AML-193 (cell line): ENCODE results near the gene P4HA2.

Source experiments
- DNase-seq, 2 experiments: peaks; one replicate each; lab custom pipeline; 2025; lab: John Stamatoyannopoulos, UW

P4HA2 gene

GRCh38 chr5:132223861-132224260 lies 3.8 kb downstream of the P4HA2 start:
- no peak for DNase-seq

GRCh38 chr5:132222649-132223038 lies 5.0 kb downstream of the P4HA2 start:
- DNase-seq = no peak

- no peak for DNase-seq
These were observed 5.6 kb downstream of the P4HA2 start for GRCh38 chr5:132221781-132222648.

- DNase-seq = no peak
These were observed 7.2 kb downstream of the P4HA2 start for GRCh38 chr5:132220491-132220890.

- no peak for DNase-seq
These were observed 7.7 kb downstream of the P4HA2 start for GRCh38 chr5:132219981-132220380.

- no peak for DNase-seq
These were observed 8.2 kb downstream of the P4HA2 start for GRCh38 chr5:132219289-132219970.

- no peak for DNase-seq
These were observed 9.3 kb downstream of the P4HA2 start for GRCh38 chr5:132218321-132218720.

- DNase-seq = no peak
These were observed 12.3 kb downstream of the P4HA2 start for GRCh38 chr5:132215329-132215728.

GRCh38 chr5:132214491-132214890 lies 13.2 kb downstream of the P4HA2 start:
- no peak for DNase-seq

- DNase-seq = no peak
These were observed 14.0 kb downstream of the P4HA2 start for GRCh38 chr5:132213666-132214065.

- no peak for DNase-seq
These were observed 15.9 kb downstream of the P4HA2 start for GRCh38 chr5:132211787-132212186.

- DNase-seq = no peak
These were observed 16.7 kb downstream of the P4HA2 start for GRCh38 chr5:132210944-132211343.

- DNase-seq = no peak
These were observed 17.6 kb downstream of the P4HA2 start for GRCh38 chr5:132209901-132210545.

- no peak for DNase-seq
These were observed 18.5 kb downstream of the P4HA2 start for GRCh38 chr5:132209131-132209530.

GRCh38 chr5:132207778-132208177 lies 19.9 kb downstream of the P4HA2 start:
- no peak for DNase-seq

- no peak for DNase-seq
These were observed 20.9 kb downstream of the P4HA2 start for GRCh38 chr5:132206782-132207181.

- DNase-seq = no peak
These were observed 22.1 kb downstream of the P4HA2 start for GRCh38 chr5:132205385-132206125.

- DNase-seq = no peak
These were observed 23.1 kb downstream of the P4HA2 start for GRCh38 chr5:132204371-132205135.

- no peak for DNase-seq
These were observed 23.7 kb downstream of the P4HA2 start for GRCh38 chr5:132203916-132204315.

- no peak for DNase-seq
These were observed 24.2 kb downstream of the P4HA2 start for GRCh38 chr5:132203464-132203818.

GRCh38 chr5:132202711-132203463 lies 24.8 kb downstream of the P4HA2 start:
- DNase-seq = no peak
